Uterus (tissue), 2 donors: ENCODE data around the gene NIPBL.

Experiments
- POLR2A ChIP-seq, 2 donors: fragments of 450-650 bp; IDR thresholded peaks; one replicate each; pipeline ENCODE4 v1.6.1; 2016; ENCODE audit warnings: antibody characterized with exemption in 2 of 2, mild to moderate bottlenecking in 1 of 2, moderate library complexity in 1 of 2
- TF ChIP-seq, protein P1 (sequence below), 4 experiments: fragments of 200-600 bp in 2 of 4; fragments of 450-650 bp in 2 of 4; sonication (generic) in 2 of 4; IDR thresholded peaks; one replicate each; pipeline ENCODE4 v1.5.1; 2016 to 2019; ENCODE audit warnings: antibody characterized with exemption in 4 of 4, mild to moderate bottlenecking in 2 of 4, moderate library complexity in 1 of 4

DNA sequence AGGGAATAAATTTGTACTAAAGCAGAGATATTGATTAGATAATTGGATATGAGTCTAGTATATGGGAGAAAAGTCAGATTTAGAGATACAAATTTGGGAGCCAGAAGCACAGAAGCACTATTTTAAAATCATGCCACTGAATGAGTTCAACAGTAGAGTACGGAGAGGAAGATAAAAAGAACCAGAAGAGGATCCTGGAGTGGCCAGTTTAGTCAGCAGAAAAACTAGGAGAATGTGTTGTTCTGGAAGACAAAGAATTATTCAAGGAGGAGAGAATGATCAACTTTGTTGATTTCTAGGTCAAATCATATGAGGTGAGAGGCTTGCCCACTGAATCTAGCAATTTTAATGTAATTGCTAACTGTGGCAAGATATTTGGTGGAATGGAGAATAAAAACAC is 67.0 kb downstream of the NIPBL start:
- TF ChIP-seq POLR2A (IDR thresholded peaks at IDR 0.05): no peak
- TF ChIP-seq, protein P1, sequence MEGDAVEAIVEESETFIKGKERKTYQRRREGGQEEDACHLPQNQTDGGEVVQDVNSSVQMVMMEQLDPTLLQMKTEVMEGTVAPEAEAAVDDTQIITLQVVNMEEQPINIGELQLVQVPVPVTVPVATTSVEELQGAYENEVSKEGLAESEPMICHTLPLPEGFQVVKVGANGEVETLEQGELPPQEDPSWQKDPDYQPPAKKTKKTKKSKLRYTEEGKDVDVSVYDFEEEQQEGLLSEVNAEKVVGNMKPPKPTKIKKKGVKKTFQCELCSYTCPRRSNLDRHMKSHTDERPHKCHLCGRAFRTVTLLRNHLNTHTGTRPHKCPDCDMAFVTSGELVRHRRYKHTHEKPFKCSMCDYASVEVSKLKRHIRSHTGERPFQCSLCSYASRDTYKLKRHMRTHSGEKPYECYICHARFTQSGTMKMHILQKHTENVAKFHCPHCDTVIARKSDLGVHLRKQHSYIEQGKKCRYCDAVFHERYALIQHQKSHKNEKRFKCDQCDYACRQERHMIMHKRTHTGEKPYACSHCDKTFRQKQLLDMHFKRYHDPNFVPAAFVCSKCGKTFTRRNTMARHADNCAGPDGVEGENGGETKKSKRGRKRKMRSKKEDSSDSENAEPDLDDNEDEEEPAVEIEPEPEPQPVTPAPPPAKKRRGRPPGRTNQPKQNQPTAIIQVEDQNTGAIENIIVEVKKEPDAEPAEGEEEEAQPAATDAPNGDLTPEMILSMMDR (IDR thresholded peaks at IDR 0.05): no peak
